ENCODE measurements around the gene UGCG. TPM values are rescaled to one million over a fixed set of nuclear protein-coding genes. Genes with fewer than 3 reads are reported as not detected.
A peak's percentile ranks its signal among the peaks of the same experiment; 100 is the strongest.

Gene UGCG
- total and polyA plus RNA-seq, 2 of the 4 experiments (the other 2 are of a cell fraction) = 84.2 to 104 TPM

- 91% methylated on average over 4 of the region's 5 CpGs; no CpG with 5 or more reads in 1 of the 2 experiments for WGBS, 2 experiments (ENCODE audit: extremely low coverage in 2 of 2, insufficient read length in 1 of 2)
- TF ChIP-seq USF2 (IDR thresholded peaks at IDR 0.05; ENCODE audit: low read depth, low read length) (no peak), RAD21 (IDR thresholded peaks at IDR 0.05; ENCODE audit: low read length) (no peak), MXI1 (IDR thresholded peaks at IDR 0.05; ENCODE audit: borderline replicate concordance, low read depth, low read length) (no peak), ELK1 (IDR thresholded peaks at IDR 0.05; ENCODE audit: borderline replicate concordance, low read depth, low read length) (no peak), FOS (IDR thresholded peaks at IDR 0.05; ENCODE audit: low read depth, low read length) (no peak), CEBPB (IDR thresholded peaks at IDR 0.05; ENCODE audit: low read depth, low read length) (no peak), MAFK (IDR thresholded peaks at IDR 0.05; ENCODE audit: low read depth, low read length) (no peak), NFE2L2 (IDR thresholded peaks at IDR 0.05; ENCODE audit: low read depth, low read length) (no peak), RCOR1 (IDR thresholded peaks at IDR 0.05; ENCODE audit: insufficient replicate concordance, low read length) (no peak), CHD1 (IDR thresholded peaks at IDR 0.05; ENCODE audit: low read depth, low read length) (no peak), POLR2A (IDR thresholded peaks at IDR 0.05; ENCODE audit: low read depth, low read length) (no peak), SMC3 (IDR thresholded peaks at IDR 0.05; ENCODE audit: low read depth, low read length) (no peak), MAZ (IDR thresholded peaks at IDR 0.05; ENCODE audit: borderline replicate concordance, low read depth, low read length) (no peak), BHLHE40 (IDR thresholded peaks at IDR 0.05; ENCODE audit: low read depth, low read length) (no peak), CTCF (conservative IDR thresholded peaks at IDR 0.05; ENCODE audit: low read depth, low read length) (no peak), RFX5 (IDR thresholded peaks at IDR 0.05; ENCODE audit: low read depth, low read length) (no peak)
- Histone ChIP-seq H3K4me1 (ENCODE audit: control insufficient read depth, insufficient read depth, low read length) (peaks cover 37% of the 10 kb centered on the region), H3K79me1 (ENCODE audit: low read depth in 1 of 2, low read length in 2 of 2) (peaks cover 0 to 56% of the 10 kb centered on the region in 2 experiments; a peak in 2 of 4 replicates), H4K5ac (ENCODE audit: low read depth, low read length) (no peak overlapping the region), H3K4me2 (ENCODE audit: low read depth, low read length) (peak overlapping the region; percentile 56; the same call in 1 of the 2 replicates), H3K36me3 (ENCODE audit: control insufficient read depth, insufficient read depth, low read length) (peaks cover 14% of the 10 kb centered on the region), H4K20me1 (ENCODE audit: insufficient read depth, low read length) (peaks cover 100% of the 10 kb centered on the region), H4K8ac (ENCODE audit: low read depth in 2 of 2, low read length in 2 of 2) (no peak overlapping the region), H3K4me3 (ENCODE audit: insufficient read depth, low read depth, low read length) (no peak overlapping the region), H2BK20ac (ENCODE audit: low read depth, low read length) (no peak overlapping the region), H3K9ac (ENCODE audit: low read depth, low read length) (no peak overlapping the region), H3K14ac (replicated peaks; ENCODE audit: low read depth, low read length) (no peak overlapping the region; the same call in 1 of the 2 replicates), H3K23ac (ENCODE audit: low read depth, low read length) (peak overlapping the region; percentile 1; the same call in 1 of the 2 replicates), H3K56ac (ENCODE audit: extremely low read depth, insufficient read depth, low read length) (no peak overlapping the region), H2BK120ac (ENCODE audit: low read depth, low read length) (no peak overlapping the region), H2AK5ac (ENCODE audit: low read depth, low read length) (no peak overlapping the region), H2BK5ac (ENCODE audit: low read depth, low read length, poor library complexity, severe bottlenecking) (no peak overlapping the region), H3K18ac (ENCODE audit: low read depth, low read length) (peak overlapping the region; percentile 43; the same call in 1 of the 2 replicates), H4K91ac (ENCODE audit: insufficient read depth, low read depth, low read length) (no peak overlapping the region), H3K27me3 (ENCODE audit: control insufficient read depth, insufficient read depth, low read length) (no peaks in the 10 kb centered on the region), H2BK15ac (ENCODE audit: low read depth, low read length) (no peak overlapping the region), H2AFZ (replicated peaks; ENCODE audit: low read length, poor library complexity) (no peak overlapping the region), H3K4ac (ENCODE audit: low read depth, low read length) (no peak overlapping the region), H3K9me3 (ENCODE audit: control insufficient read depth, insufficient read depth, low read length) (no peaks in the 10 kb centered on the region), H3K9me1 (ENCODE audit: insufficient read depth, low read length) (peaks cover 30% of the 10 kb centered on the region), H3K27ac (ENCODE audit: insufficient read depth, low read length) (no peak overlapping the region), H2AK9ac (replicated peaks; ENCODE audit: low read depth, low read length, poor library complexity) (no peak overlapping the region)
- ATAC-seq (ENCODE audit: low read depth) = no peak
- ChIA-PET CTCF (no interaction called here), POLR2A (ENCODE audit: unreplicated experiment) (no interaction called here)
- intact Hi-C loops (cut with micrococcal nuclease) (no loop called here), in situ Hi-C loops (cut with MboI; ENCODE audit: low sequenced_read_pairs) (loop anchor here (5.0 kb wide), 1 partner anchor 162 kb away; no protein-coding TSS in a partner anchor), dilution Hi-C loops (cut with HindIII; ENCODE audit: low sequenced_read_pairs, unreplicated experiment) (no loop called here)
- no peak for DNase-seq
- no TSS peak for BruUV-seq (replicated peaks)
Observed at GRCh38 chr9:111904891-111905291, 8.3 kb downstream of the UGCG start.
